Measurements from ENCODE around the gene VPS51.

VPS51 gene

GRCh38 chr11:65057526-65057925 lies 38.5 kb upstream of the VPS51 start:
- no peak overlapping the region for H3K4me3 ChIP-seq (ENCODE audit: low read length)
- TF ChIP-seq, protein P1, sequence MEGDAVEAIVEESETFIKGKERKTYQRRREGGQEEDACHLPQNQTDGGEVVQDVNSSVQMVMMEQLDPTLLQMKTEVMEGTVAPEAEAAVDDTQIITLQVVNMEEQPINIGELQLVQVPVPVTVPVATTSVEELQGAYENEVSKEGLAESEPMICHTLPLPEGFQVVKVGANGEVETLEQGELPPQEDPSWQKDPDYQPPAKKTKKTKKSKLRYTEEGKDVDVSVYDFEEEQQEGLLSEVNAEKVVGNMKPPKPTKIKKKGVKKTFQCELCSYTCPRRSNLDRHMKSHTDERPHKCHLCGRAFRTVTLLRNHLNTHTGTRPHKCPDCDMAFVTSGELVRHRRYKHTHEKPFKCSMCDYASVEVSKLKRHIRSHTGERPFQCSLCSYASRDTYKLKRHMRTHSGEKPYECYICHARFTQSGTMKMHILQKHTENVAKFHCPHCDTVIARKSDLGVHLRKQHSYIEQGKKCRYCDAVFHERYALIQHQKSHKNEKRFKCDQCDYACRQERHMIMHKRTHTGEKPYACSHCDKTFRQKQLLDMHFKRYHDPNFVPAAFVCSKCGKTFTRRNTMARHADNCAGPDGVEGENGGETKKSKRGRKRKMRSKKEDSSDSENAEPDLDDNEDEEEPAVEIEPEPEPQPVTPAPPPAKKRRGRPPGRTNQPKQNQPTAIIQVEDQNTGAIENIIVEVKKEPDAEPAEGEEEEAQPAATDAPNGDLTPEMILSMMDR (conservative IDR thresholded peaks at IDR 0.05; ENCODE audit: low read length), result no peak
- DNase-seq (ENCODE audit: low read depth), result no peak

DNA sequence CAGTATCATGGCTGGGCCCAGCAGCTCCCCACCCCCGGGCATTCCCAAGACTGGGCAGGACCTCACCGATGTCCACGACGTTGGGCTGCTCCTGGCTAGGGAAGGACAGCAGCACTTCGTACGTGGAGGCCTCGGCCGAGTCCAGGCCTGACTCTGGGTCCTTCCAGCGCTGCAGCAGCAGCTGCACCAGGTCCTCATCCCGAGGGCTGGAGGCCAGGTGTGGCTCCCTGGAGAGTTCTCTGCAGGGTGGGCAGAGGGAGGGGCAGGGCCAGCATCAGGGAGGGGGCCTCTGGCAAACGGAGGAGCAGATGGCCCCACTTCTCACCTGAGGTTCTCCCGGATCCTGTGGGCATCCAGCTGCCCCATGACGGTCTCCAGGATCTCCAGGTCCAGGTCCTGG lies 38.0 kb upstream of the VPS51 start:
- TF ChIP-seq, protein P1 (conservative IDR thresholded peaks at IDR 0.05; ENCODE audit: low read length), result no peak
- H3K4me3 ChIP-seq (ENCODE audit: low read length), result no peak overlapping the region
- DNase-seq (ENCODE audit: low read depth), result no peak

DNA sequence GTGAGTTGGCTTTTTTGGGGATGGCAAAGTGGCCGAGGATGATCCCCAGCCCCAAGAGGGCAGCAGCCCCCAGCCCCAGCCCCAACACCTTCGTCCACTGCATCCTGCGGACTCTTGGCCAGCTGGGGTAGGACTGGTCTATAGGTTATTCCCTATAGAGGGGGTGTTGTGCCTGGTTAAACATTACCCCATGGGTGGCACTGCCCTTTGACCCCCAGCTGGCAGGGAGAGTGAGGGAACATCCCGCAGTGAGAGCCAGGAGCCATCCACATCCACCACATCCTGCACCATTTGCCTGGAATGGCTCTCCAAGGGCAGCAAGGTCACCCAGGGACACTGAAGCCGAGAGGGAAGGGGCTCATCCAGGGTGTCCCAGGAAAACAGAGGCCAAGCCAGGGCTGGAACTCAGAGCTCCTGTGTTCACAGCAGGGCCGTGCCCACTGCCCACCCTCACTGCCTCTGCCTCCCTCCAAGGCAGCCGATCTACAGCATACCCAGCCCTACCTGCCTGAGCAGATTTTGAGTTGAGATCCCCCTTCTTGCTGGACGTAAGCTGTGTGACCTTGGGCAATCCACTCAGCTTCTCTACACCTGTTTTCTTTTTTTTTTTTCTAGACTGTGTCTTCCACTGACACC lies 37.5 kb upstream of the VPS51 start, which contains the start of gene NAALADL1:
Gene NAALADL1, minus strand, starts transcription at position 135 of the 636 bp plus-strand sequence. Its CDS starts 32 bp downstream, at position 103.
- no peak for DNase-seq (ENCODE audit: low read depth)
- TF ChIP-seq, protein P1 (conservative IDR thresholded peaks at IDR 0.05; ENCODE audit: low read length), result no peak
- no peak within 1 kb of the TSS for H3K4me3 ChIP-seq (ENCODE audit: low read length)

DNA sequence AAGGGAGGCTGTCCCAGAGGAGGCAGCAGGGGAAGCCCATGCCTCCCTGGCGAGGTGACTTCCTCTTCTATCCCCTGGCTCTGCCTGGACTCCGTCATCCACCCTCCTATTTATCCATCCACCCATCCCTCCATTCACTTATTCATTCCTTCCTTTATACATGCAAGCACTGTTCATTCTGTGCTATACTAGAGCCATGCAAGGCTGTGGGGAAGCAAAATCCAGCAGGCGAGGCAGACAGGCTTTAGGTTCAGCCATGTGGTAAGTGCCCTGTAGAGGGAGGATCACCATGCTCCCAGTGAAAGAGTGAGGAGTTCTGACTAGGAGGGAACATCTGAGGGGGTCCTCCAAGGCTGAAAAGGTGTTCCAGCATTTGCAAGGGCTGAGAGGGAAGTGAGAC lies 36.5 kb upstream of the VPS51 start:
- no peak for DNase-seq (ENCODE audit: low read depth)
- TF ChIP-seq, protein P1 (conservative IDR thresholded peaks at IDR 0.05; ENCODE audit: low read length), result no peak

DNA sequence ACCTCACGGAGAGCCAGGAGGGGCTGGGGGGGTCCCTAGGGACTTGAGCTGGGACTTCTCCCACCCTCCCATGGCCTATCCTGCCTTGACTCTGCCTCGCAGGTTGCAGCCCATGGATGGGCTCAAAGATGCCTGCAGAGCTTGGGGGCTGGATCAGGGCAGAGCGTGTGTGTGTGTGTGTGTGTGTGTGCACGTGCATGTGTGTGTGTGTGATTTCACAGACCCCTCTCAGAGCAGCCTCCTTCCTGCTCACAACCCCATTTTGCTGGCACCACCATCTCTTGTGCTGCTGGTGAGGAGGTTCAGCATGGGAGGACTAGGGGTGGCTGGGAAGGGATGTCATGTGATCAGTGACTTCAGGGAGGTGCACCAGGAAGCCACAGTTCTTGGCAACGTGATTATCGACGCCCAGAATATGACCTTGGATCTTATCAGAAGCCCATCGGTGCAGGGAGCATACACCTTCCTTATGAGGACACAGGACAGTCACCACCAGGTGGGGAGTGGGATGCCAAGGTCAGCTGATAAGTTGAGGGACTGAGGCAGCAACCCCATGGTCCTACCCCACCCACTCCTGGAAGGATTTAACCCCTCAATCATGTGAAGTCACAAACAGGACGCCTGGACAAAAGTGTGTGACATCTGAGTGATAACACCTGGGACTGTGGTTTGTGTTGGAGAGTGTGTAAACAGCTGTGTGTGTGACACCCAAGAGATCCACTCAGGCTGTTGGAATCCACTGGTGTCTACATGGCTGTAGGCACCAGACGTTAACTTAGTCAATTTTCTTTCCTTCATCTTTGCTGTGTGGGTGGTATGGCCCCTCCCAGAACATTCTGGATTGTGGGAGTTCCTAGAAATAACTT lies 35.8 kb upstream of the VPS51 start:
- DNase-seq (ENCODE audit: low read depth), result peak; percentile 16
- no peak overlapping the region for H3K4me3 ChIP-seq (ENCODE audit: low read length)
- TF ChIP-seq, protein P1 (conservative IDR thresholded peaks at IDR 0.05; ENCODE audit: low read length), result no peak

More for the DNA sequence above, 36.5 kb upstream of the VPS51 start:
- H3K4me3 ChIP-seq (ENCODE audit: low read length), result no peak overlapping the region

GRCh38 chr11:65060913-65061408 lies 35.1 kb upstream of the VPS51 start:
- TF ChIP-seq, protein P1 (conservative IDR thresholded peaks at IDR 0.05; ENCODE audit: low read length), result peak; percentile 33
- no peak for DNase-seq (ENCODE audit: low read depth)
- no peak overlapping the region for H3K4me3 ChIP-seq (ENCODE audit: low read length)
